Measurements from ENCODE around the gene STX16. TPM values are rescaled to one million over a fixed set of nuclear protein-coding genes. Genes with fewer than 3 reads are reported as not detected.
"Not testable (repeated sequence)": the region's sequence is repeated elsewhere in the genome, so short reads cannot be mapped to it uniquely, and the experiment has no call there.

Gene STX16
- total RNA-seq, 1 experiment from 2014 or later, result 18.4 TPM

GRCh38 chr20:58638467-58639181, 12.5 kb upstream of the STX16 start:
- Histone ChIP-seq H3K36me3 (replicated peaks; ENCODE audit: control insufficient read depth, insufficient read depth, low read length) (no peaks in the 10 kb centered on the region), H3K4me3 (ENCODE audit: insufficient read depth, low read depth, low read length) (no peak overlapping the region), H3K27me3 (ENCODE audit: control insufficient read depth, insufficient read depth, low read length) (no peaks in the 10 kb centered on the region)
- no peak for DNase-seq

- no peak for DNase-seq
- H3K27me3 ChIP-seq (ENCODE audit: control insufficient read depth, insufficient read depth, low read length), result no peaks in the 10 kb centered on the region
- no peaks in the 10 kb centered on the region for H3K36me3 ChIP-seq (replicated peaks; ENCODE audit: control insufficient read depth, insufficient read depth, low read length)
- H3K4me3 ChIP-seq (ENCODE audit: insufficient read depth, low read depth, low read length), result no peak overlapping the region
These were observed 11.6 kb upstream of the STX16 start for GRCh38 chr20:58639182-58640146.

GRCh38 chr20:58640446-58640845, 10.6 kb upstream of the STX16 start:
- no peak for DNase-seq
- H3K36me3 ChIP-seq (replicated peaks; ENCODE audit: control insufficient read depth, insufficient read depth, low read length), result no peaks in the 10 kb centered on the region
- H3K27me3 ChIP-seq (ENCODE audit: control insufficient read depth, insufficient read depth, low read length), result no peaks in the 10 kb centered on the region
- H3K4me3 ChIP-seq (ENCODE audit: insufficient read depth, low read depth, low read length), result no peak overlapping the region

- H3K4me3 ChIP-seq (ENCODE audit: insufficient read depth, low read depth, low read length), result no peak overlapping the region
- no peaks in the 10 kb centered on the region for H3K36me3 ChIP-seq (replicated peaks; ENCODE audit: control insufficient read depth, insufficient read depth, low read length)
- no peak for DNase-seq
- H3K27me3 ChIP-seq (ENCODE audit: control insufficient read depth, insufficient read depth, low read length), result no peaks in the 10 kb centered on the region
These were observed 8.6 kb upstream of the STX16 start for GRCh38 chr20:58642441-58642840.

GRCh38 chr20:58642896-58643295, 8.2 kb upstream of the STX16 start:
- H3K4me3 ChIP-seq (ENCODE audit: insufficient read depth, low read depth, low read length); H3K36me3 ChIP-seq (replicated peaks; ENCODE audit: control insufficient read depth, insufficient read depth, low read length); H3K27me3 ChIP-seq (ENCODE audit: control insufficient read depth, insufficient read depth, low read length); DNase-seq: not testable (repeated sequence)

GRCh38 chr20:58645412-58645968, 5.6 kb upstream of the STX16 start:
- Histone ChIP-seq H3K27me3 (ENCODE audit: control insufficient read depth, insufficient read depth, low read length) (peaks cover 9% of the 10 kb centered on the region), H3K4me3 (ENCODE audit: insufficient read depth, low read depth, low read length) (no peak overlapping the region), H3K36me3 (replicated peaks; ENCODE audit: control insufficient read depth, insufficient read depth, low read length) (no peaks in the 10 kb centered on the region)
- DNase-seq, result no peak

- Histone ChIP-seq H3K27me3 (ENCODE audit: control insufficient read depth, insufficient read depth, low read length) (peaks cover 9% of the 10 kb centered on the region), H3K4me3 (ENCODE audit: insufficient read depth, low read depth, low read length) (no peak overlapping the region), H3K36me3 (replicated peaks; ENCODE audit: control insufficient read depth, insufficient read depth, low read length) (no peaks in the 10 kb centered on the region)
- no peak for DNase-seq
These were observed 4.8 kb upstream of the STX16 start for GRCh38 chr20:58646257-58646656.

GRCh38 chr20:58646703-58647102, 4.4 kb upstream of the STX16 start:
- Histone ChIP-seq H3K27me3 (ENCODE audit: control insufficient read depth, insufficient read depth, low read length) (peaks cover 9% of the 10 kb centered on the region), H3K36me3 (replicated peaks; ENCODE audit: control insufficient read depth, insufficient read depth, low read length) (no peaks in the 10 kb centered on the region), H3K4me3 (ENCODE audit: insufficient read depth, low read depth, low read length) (no peak overlapping the region)
- peak; percentile 19 for DNase-seq

- Histone ChIP-seq H3K27me3 (ENCODE audit: control insufficient read depth, insufficient read depth, low read length) (peaks cover 9% of the 10 kb centered on the region), H3K36me3 (replicated peaks; ENCODE audit: control insufficient read depth, insufficient read depth, low read length) (no peaks in the 10 kb centered on the region), H3K4me3 (ENCODE audit: insufficient read depth, low read depth, low read length) (no peak overlapping the region)
- DNase-seq, result peak; percentile 38
These were observed 3.8 kb upstream of the STX16 start for GRCh38 chr20:58647162-58647795.

- H3K27me3 ChIP-seq (ENCODE audit: control insufficient read depth, insufficient read depth, low read length), result peaks cover 9% of the 10 kb centered on the region
- DNase-seq, result no peak
- no peaks in the 10 kb centered on the region for H3K36me3 ChIP-seq (replicated peaks; ENCODE audit: control insufficient read depth, insufficient read depth, low read length)
- H3K4me3 ChIP-seq (ENCODE audit: insufficient read depth, low read depth, low read length), result no peak overlapping the region
These were observed 3.1 kb upstream of the STX16 start for GRCh38 chr20:58647796-58648501.

- H3K27me3 ChIP-seq (ENCODE audit: control insufficient read depth, insufficient read depth, low read length); H3K36me3 ChIP-seq (replicated peaks; ENCODE audit: control insufficient read depth, insufficient read depth, low read length); H3K4me3 ChIP-seq (ENCODE audit: insufficient read depth, low read depth, low read length): not testable (repeated sequence)
- peak; percentile 21 for DNase-seq
These were observed 2.6 kb upstream of the STX16 start for GRCh38 chr20:58648502-58648825.

- H3K4me3 ChIP-seq (ENCODE audit: insufficient read depth, low read depth, low read length), result peak overlapping the region; percentile 96
- peak; percentile 77 for DNase-seq
These were observed 1.5 kb upstream of the STX16 start for GRCh38 chr20:58649288-58650180.

GRCh38 chr20:58650181-58650775, 805 bp upstream of the STX16 start:
- Histone ChIP-seq H3K36me3 (replicated peaks; ENCODE audit: control insufficient read depth, insufficient read depth, low read length) (no peaks in the 10 kb centered on the region), H3K4me3 (ENCODE audit: insufficient read depth, low read depth, low read length) (peak overlapping the region; percentile 96), H3K27me3 (ENCODE audit: control insufficient read depth, insufficient read depth, low read length) (peaks cover 9% of the 10 kb centered on the region)
- peak; percentile 90 for DNase-seq

More at GRCh38 chr20:58649288-58650180, 1.5 kb upstream of the STX16 start:
- no peaks in the 10 kb centered on the region for H3K36me3 ChIP-seq (replicated peaks; ENCODE audit: control insufficient read depth, insufficient read depth, low read length)
- H3K27me3 ChIP-seq (ENCODE audit: control insufficient read depth, insufficient read depth, low read length), result peaks cover 9% of the 10 kb centered on the region
